IMR-90 (cell line): ENCODE data around the gene NKX6-2. TPM values are rescaled to one million over a fixed set of nuclear protein-coding genes. Genes with fewer than 3 reads are reported as not detected.

ENCODE experiments used
- ATAC-seq: fragments of 200-7000 bp; cut with Tn5 transposase; 2 replicates; pipeline ENCODE4 v1.9.1; 2020; ENCODE audit warnings: low read depth, mild to moderate bottlenecking, moderate library complexity
- BruUV-seq: library from RNA; stranded (reverse); fragments of 400-500 nt; replicated peaks from 2 replicates; lab custom pipeline; 2021; lab: Mats Ljungman, UMichigan
- CTCF ChIA-PET: fragments of 300-600 bp; formaldehyde crosslinking; extraction: SDS; loops from one replicate; lab custom pipeline; 2021; ENCODE audit warnings: antibody characterized with exemption; lab: Yijun Ruan, JAX
- POLR2A ChIA-PET: fragments of 300-600 bp; sonication (Branson Sonifier 250); formaldehyde crosslinking; loops from one replicate; lab custom pipeline; 2022; ENCODE audit warnings: antibody characterized with exemption; ENCODE audit not compliant: unreplicated experiment; lab: Charles Lee
- DNase-seq: peaks from one replicate; pipeline ENCODE4 v3.0.0; 2013
- H2AFZ ChIP-seq: replicated peaks from 2 replicates; pipeline ENCODE3; 2013; ENCODE audit warnings: low read length, mild to moderate bottlenecking; ENCODE audit not compliant: poor library complexity
- H2AK5ac ChIP-seq: 2 replicates; pipeline ENCODE4 v1.6.1; 2013; ENCODE audit warnings: low read depth, low read length, inconsistent platforms
- H2AK9ac ChIP-seq: replicated peaks from 2 replicates; pipeline ENCODE3; 2013; ENCODE audit warnings: mild to moderate bottlenecking, low read depth, low read length, moderate library complexity; ENCODE audit not compliant: poor library complexity
- H2BK120ac ChIP-seq: 2 replicates; pipeline ENCODE4 v1.6.1; 2013; ENCODE audit warnings: low read depth, low read length, inconsistent platforms
- H2BK15ac ChIP-seq: 3 replicates; pipeline ENCODE4 v1.6.1; 2013; ENCODE audit warnings: low read depth, low read length, inconsistent platforms
- H2BK20ac ChIP-seq: 2 replicates; pipeline ENCODE4 v1.6.1; 2013; ENCODE audit warnings: low read depth, mild to moderate bottlenecking, inconsistent platforms, low read length, moderate library complexity
- H2BK5ac ChIP-seq: 2 replicates; pipeline ENCODE4 v1.6.1; 2013; ENCODE audit warnings: mild to moderate bottlenecking, low read depth, low read length, inconsistent platforms; ENCODE audit not compliant: poor library complexity, severe bottlenecking
- H3K14ac ChIP-seq: replicated peaks from 2 replicates; pipeline ENCODE4 v1.6.1; 2013; ENCODE audit warnings: low read depth, low read length, inconsistent platforms
- H3K18ac ChIP-seq: 2 replicates; pipeline ENCODE4 v1.6.1; 2013; ENCODE audit warnings: low read depth, low read length, control low read depth
- H3K23ac ChIP-seq: 2 replicates; pipeline ENCODE4 v1.6.1; 2013; ENCODE audit warnings: low read depth, low read length, inconsistent platforms
- H3K27ac ChIP-seq: 2 replicates; pipeline ENCODE4 v1.5.1; 2013; ENCODE audit warnings: mild to moderate bottlenecking, control low read depth, low read length; ENCODE audit not compliant: insufficient read depth
- H3K27me3 ChIP-seq: 2 replicates; pipeline ENCODE4 v1.6.1; 2013; ENCODE audit warnings: low read length; ENCODE audit not compliant: control insufficient read depth, insufficient read depth
- H3K36me3 ChIP-seq: 2 replicates; pipeline ENCODE4 v1.6.1; 2013; ENCODE audit warnings: low read length, mixed read lengths; ENCODE audit not compliant: control insufficient read depth, insufficient read depth
- H3K4ac ChIP-seq: 2 replicates; pipeline ENCODE4 v1.6.1; 2013; ENCODE audit warnings: low read depth, low read length, inconsistent platforms
- H3K4me1 ChIP-seq: 2 replicates; pipeline ENCODE4 v1.6.1; 2013; ENCODE audit warnings: low read length, mixed read lengths; ENCODE audit not compliant: control insufficient read depth, insufficient read depth
- H3K4me2 ChIP-seq: 2 replicates; pipeline ENCODE4 v1.6.1; 2013; ENCODE audit warnings: low read depth, mild to moderate bottlenecking, control low read depth, low read length, moderate library complexity
- H3K4me3 ChIP-seq: 2 replicates; pipeline ENCODE4 v1.5.1; 2013; ENCODE audit warnings: low read depth, mild to moderate bottlenecking, control low read depth, low read length, moderate library complexity; ENCODE audit not compliant: insufficient read depth
- H3K56ac ChIP-seq: 2 replicates; pipeline ENCODE4 v1.6.1; 2013; ENCODE audit warnings: low read length, inconsistent platforms; ENCODE audit not compliant: insufficient read depth; ENCODE audit errors: extremely low read depth
- H3K79me1 ChIP-seq, 2 experiments: 2 replicates each; pipeline ENCODE4 v1.6.1; 2013; ENCODE audit warnings: low read length in 2 of 2, inconsistent platforms in 1 of 2, low read depth in 1 of 2
- H3K9ac ChIP-seq: 2 replicates; pipeline ENCODE4 v1.6.1; 2013; ENCODE audit warnings: low read depth, low read length, control low read depth
- H3K9me1 ChIP-seq: 2 replicates; pipeline ENCODE4 v1.6.1; 2013; ENCODE audit warnings: low read length, inconsistent platforms; ENCODE audit not compliant: insufficient read depth
- H3K9me3 ChIP-seq: 2 replicates; pipeline ENCODE4 v1.6.1; 2013; ENCODE audit warnings: low read length; ENCODE audit not compliant: control insufficient read depth, insufficient read depth
- H4K20me1 ChIP-seq: 2 replicates; pipeline ENCODE4 v1.6.1; 2013; ENCODE audit warnings: low read length, inconsistent platforms; ENCODE audit not compliant: insufficient read depth
- H4K5ac ChIP-seq: 2 replicates; pipeline ENCODE4 v1.6.1; 2013; ENCODE audit warnings: mild to moderate bottlenecking, low read depth, low read length, control low read depth
- H4K8ac ChIP-seq, 2 experiments: 2 replicates each; pipeline ENCODE4 v1.6.1; 2013; ENCODE audit warnings: low read depth in 2 of 2, low read length in 2 of 2, control low read depth in 1 of 2, inconsistent platforms in 1 of 2
- H4K91ac ChIP-seq: 2 replicates; pipeline ENCODE4 v1.6.1; 2013; ENCODE audit warnings: low read depth, low read length, inconsistent platforms; ENCODE audit not compliant: insufficient read depth
- BHLHE40 ChIP-seq: fragments of 150-350 bp; IDR thresholded peaks from 2 replicates; pipeline ENCODE4 v1.6.1; 2016; ENCODE audit warnings: mild to moderate bottlenecking, low read depth, low read length
- CEBPB ChIP-seq: IDR thresholded peaks from 2 replicates; pipeline ENCODE4 v1.6.1; 2012; ENCODE audit warnings: low read depth, low read length, improper control_type of control experiment
- CHD1 ChIP-seq: IDR thresholded peaks from 2 replicates; pipeline ENCODE4 v1.6.1; 2012; ENCODE audit warnings: low read depth, low read length, improper control_type of control experiment
- CTCF ChIP-seq: conservative IDR thresholded peaks from 2 replicates; pipeline ENCODE4 v1.5.1; 2012; ENCODE audit warnings: mild to moderate bottlenecking, low read depth, low read length, improper control_type of control experiment
- ELK1 ChIP-seq: fragments of 150-350 bp; IDR thresholded peaks from 2 replicates; pipeline ENCODE4 v1.6.1; 2016; ENCODE audit warnings: low read depth, mild to moderate bottlenecking, low read length, moderate library complexity, borderline replicate concordance
- FOS ChIP-seq: fragments of 150-350 bp; IDR thresholded peaks from 2 replicates; pipeline ENCODE4 v1.6.1; 2016; ENCODE audit warnings: low read depth, low read length
- MAFK ChIP-seq: IDR thresholded peaks from 2 replicates; pipeline ENCODE4 v1.6.1; 2012; ENCODE audit warnings: low read depth, low read length, improper control_type of control experiment
- MAZ ChIP-seq: IDR thresholded peaks from 2 replicates; pipeline ENCODE4 v1.6.1; 2012; ENCODE audit warnings: low read depth, mild to moderate bottlenecking, low read length, improper control_type of control experiment, moderate library complexity, borderline replicate concordance
- MXI1 ChIP-seq: IDR thresholded peaks from 2 replicates; pipeline ENCODE4 v1.6.1; 2012; ENCODE audit warnings: low read depth, mild to moderate bottlenecking, low read length, moderate library complexity, borderline replicate concordance
- NFE2L2 ChIP-seq: fragments of 150-350 bp; IDR thresholded peaks from 2 replicates; pipeline ENCODE4 v1.6.1; 2016; ENCODE audit warnings: low read depth, mild to moderate bottlenecking, low read length
- POLR2A ChIP-seq: IDR thresholded peaks from 2 replicates; pipeline ENCODE4 v1.6.1; 2012; ENCODE audit warnings: mild to moderate bottlenecking, low read depth, low read length
- RAD21 ChIP-seq: IDR thresholded peaks from 2 replicates; pipeline ENCODE4 v1.6.1; 2012; ENCODE audit warnings: low read length, improper control_type of control experiment
- RCOR1 ChIP-seq: IDR thresholded peaks from 2 replicates; pipeline ENCODE4 v1.6.1; 2012; ENCODE audit warnings: mild to moderate bottlenecking, low read length, improper control_type of control experiment; ENCODE audit not compliant: insufficient replicate concordance
- RFX5 ChIP-seq: IDR thresholded peaks from 2 replicates; pipeline ENCODE4 v1.8.0; 2012; ENCODE audit warnings: low read depth, mild to moderate bottlenecking, low read length, moderate library complexity
- SMC3 ChIP-seq: fragments of 150-350 bp; IDR thresholded peaks from 2 replicates; pipeline ENCODE4 v1.6.1; 2016; ENCODE audit warnings: low read depth, mild to moderate bottlenecking, antibody characterized with exemption, low read length, moderate library complexity
- USF2 ChIP-seq: fragments of 150-350 bp; IDR thresholded peaks from 2 replicates; pipeline ENCODE4 v1.6.1; 2017; ENCODE audit warnings: mild to moderate bottlenecking, antibody characterized with exemption, low read length, low read depth
- WGBS, 2 experiments: methylation state at CpG; one replicate each; pipeline versions ENCODE4 v1.1.5 to v1.1.7; 2013; ENCODE audit warnings: missing lambda C conversion rate in 2 of 2; ENCODE audit not compliant: insufficient read length in 1 of 2; ENCODE audit errors: extremely low coverage in 2 of 2; 5-methylcytosine and 5-hydroxymethylcytosine counted together
- dilution Hi-C: fragments of 300-500 bp; cut with HindIII; formaldehyde crosslinking; loops from one replicate; pipeline ENCODE4 v1.14.3; 2018; ENCODE audit warnings: low sequenced_read_pairs; ENCODE audit not compliant: unreplicated experiment
- in situ Hi-C: fragments of 300-500 bp; cut with MboI; formaldehyde crosslinking; loops from 3 replicates; pipeline ENCODE4 v1.14.3; 2019; ENCODE audit warnings: low sequenced_read_pairs, inconsistent platforms, mixed read lengths
- intact Hi-C: fragments of 100-400 bp; cut with micrococcal nuclease; formaldehyde crosslinking; loops from 2 replicates; pipeline ENCODE4 v1.10.0; 2022
- polyA plus RNA-seq, 3 experiments: library from polyadenylated mRNA; depleted of rRNA; stranded (reverse); fragments of >200 nt; gene quantifications; 2 replicates each; pipeline ENCODE4 v1.2.3, GENCODE V29; 2012; ENCODE audit warnings: low replicate concordance in 1 of 3
- total RNA-seq: library from RNA; depleted of rRNA; stranded (reverse); fragments of >200 nt; gene quantifications from 2 replicates; pipeline ENCODE4 v1.2.3, GENCODE V29; 2012

The NKX6-2 gene
- total and polyA plus RNA-seq, 2 of the 4 experiments (the other 2 are of a cell fraction) = not detected

- no peak overlapping the region for H2BK20ac ChIP-seq
- no peak overlapping the region for H3K9ac ChIP-seq
- H3K18ac ChIP-seq = no peak overlapping the region
- BruUV-seq = no TSS peak
- no peak overlapping the region for H3K23ac ChIP-seq
- H3K36me3 ChIP-seq = no peaks in the 10 kb centered on the region
- no peak overlapping the region for H2AK9ac ChIP-seq
- no peak overlapping the region for H2AK5ac ChIP-seq
- dilution Hi-C loops (no loop called here), intact Hi-C loops (no loop called here), in situ Hi-C loops (no loop called here)
- no peak overlapping the region for H2AFZ ChIP-seq
- H3K4me2 ChIP-seq = no peak overlapping the region
- H4K8ac ChIP-seq = no peak overlapping the region
- no peak overlapping the region for H3K4me3 ChIP-seq
- TF ChIP-seq POLR2A (no peak), MXI1 (no peak), RCOR1 (no peak), RAD21 (no peak), CHD1 (no peak), USF2 (no peak), MAFK (no peak), ELK1 (no peak), FOS (no peak), CTCF (no peak), SMC3 (no peak), RFX5 (no peak), MAZ (no peak), BHLHE40 (no peak), NFE2L2 (no peak), CEBPB (no peak)
- H3K9me3 ChIP-seq = no peaks in the 10 kb centered on the region
- peaks cover 42% of the 10 kb centered on the region for H3K27me3 ChIP-seq
- ATAC-seq (no peak), DNase-seq (no peak)
- H3K4me1 ChIP-seq = no peaks in the 10 kb centered on the region
- H4K91ac ChIP-seq = no peak overlapping the region
- ChIA-PET POLR2A (no interaction called here), CTCF (no interaction called here)
- no peak overlapping the region for H2BK15ac ChIP-seq
- no peak overlapping the region for H3K56ac ChIP-seq
- no peak overlapping the region for H2BK5ac ChIP-seq
- H3K27ac ChIP-seq = no peak overlapping the region
- no peak overlapping the region for H2BK120ac ChIP-seq
- no peaks in the 10 kb centered on the region for H3K9me1 ChIP-seq
- H3K79me1 ChIP-seq = no peaks in the 10 kb centered on the region
- H3K14ac ChIP-seq = no peak overlapping the region
- H4K20me1 ChIP-seq = no peaks in the 10 kb centered on the region
- WGBS, 2 experiments = 97% methylated on average over 5 of the region's 9 CpGs; no CpG with 5 or more reads in 1 of the 2 experiments
- H4K5ac ChIP-seq = no peak overlapping the region
- H3K4ac ChIP-seq = no peak overlapping the region
Observed at GRCh38 chr10:132793213-132793612, 7.3 kb upstream of the NKX6-2 start.
